HG03457 (cell line): ENCODE measurements around the gene MEIS3.
"Not testable (repeated sequence)": the region's sequence is repeated elsewhere in the genome, so short reads cannot be mapped to it uniquely, and the experiment has no call there.

Experiments used
- ATAC-seq: cut with Tn5 transposase; IDR thresholded peaks from one replicate; pipeline ENCODE4 v1.9.1; 2021; ENCODE audit warnings: moderate number of reproducible peaks; ENCODE audit not compliant: unreplicated experiment

The MEIS3 gene

GRCh38 chr19:47417107-47417745, 2.1 kb downstream of the MEIS3 start:
- no peak for ATAC-seq

- no peak for ATAC-seq
These were observed 2.7 kb downstream of the MEIS3 start for GRCh38 chr19:47416643-47416985.

- no peak for ATAC-seq
These were observed 3.2 kb downstream of the MEIS3 start for GRCh38 chr19:47415953-47416642.

GRCh38 chr19:47414469-47414868, 4.9 kb downstream of the MEIS3 start:
- no peak for ATAC-seq

- no peak for ATAC-seq
These were observed 5.4 kb downstream of the MEIS3 start for GRCh38 chr19:47413941-47414340.

- not testable (repeated sequence) for ATAC-seq
These were observed 7.6 kb downstream of the MEIS3 start for GRCh38 chr19:47411696-47412095.

- no peak for ATAC-seq
These were observed 8.2 kb downstream of the MEIS3 start for GRCh38 chr19:47411101-47411500.

- no peak for ATAC-seq
These were observed 11.0 kb downstream of the MEIS3 start for GRCh38 chr19:47408156-47408938.

- no peak for ATAC-seq
These were observed 11.9 kb downstream of the MEIS3 start for GRCh38 chr19:47407417-47407774.

- ATAC-seq, result no peak
These were observed 12.5 kb downstream of the MEIS3 start for GRCh38 chr19:47406711-47407416.

- no peak for ATAC-seq
These were observed 13.4 kb downstream of the MEIS3 start for GRCh38 chr19:47405854-47406417.

- no peak for ATAC-seq
These were observed 14.2 kb downstream of the MEIS3 start for GRCh38 chr19:47405197-47405550.

GRCh38 chr19:47404334-47405196, 14.8 kb downstream of the MEIS3 start:
- no peak for ATAC-seq

- no peak for ATAC-seq
These were observed 16.8 kb downstream of the MEIS3 start for GRCh38 chr19:47402504-47402903.

GRCh38 chr19:47398707-47399597, 20.4 kb downstream of the MEIS3 start:
- no peak for ATAC-seq

- ATAC-seq, result no peak
These were observed 27.7 kb downstream of the MEIS3 start for GRCh38 chr19:47391510-47392223.

- no peak for ATAC-seq
These were observed 28.5 kb downstream of the MEIS3 start for GRCh38 chr19:47390533-47391488.

- ATAC-seq, result no peak
These were observed 30.2 kb downstream of the MEIS3 start for GRCh38 chr19:47389150-47389556.
